Panc1 (cell line): ENCODE measurements around the gene ZNF664.

ENCODE experiments used
- POLR2AphosphoS5 ChIP-seq: IDR thresholded peaks from 2 replicates; pipeline ENCODE4 v1.6.1; 2012; ENCODE audit warnings: mild to moderate bottlenecking, low read depth, low read length, moderate library complexity
- SIN3A ChIP-seq: IDR thresholded peaks from 2 replicates; pipeline ENCODE4 v1.6.1; 2012; ENCODE audit warnings: low read depth, mild to moderate bottlenecking, low read length, moderate library complexity, borderline replicate concordance; ENCODE audit not compliant: insufficient read depth
- TCF7L2 ChIP-seq: IDR thresholded peaks from 2 replicates; pipeline ENCODE4 v1.6.1; 2011; ENCODE audit warnings: mild to moderate bottlenecking, low read depth, low read length, inconsistent platforms
- TF ChIP-seq, protein P1 (sequence below): fragments of 450-650 bp; IDR thresholded peaks from 2 replicates; pipeline ENCODE4 v1.5.1; 2017; ENCODE audit warnings: mild to moderate bottlenecking
- TF ChIP-seq, protein P2 (sequence below), 2 experiments: IDR thresholded peaks; 2 replicates each; pipeline ENCODE4 v1.6.1; 2011 to 2012; ENCODE audit warnings: low read depth in 2 of 2, control low read depth in 1 of 2, low read length in 1 of 2, mild to moderate bottlenecking in 1 of 2, moderate library complexity in 1 of 2; ENCODE audit not compliant: insufficient read depth in 1 of 2

DNA sequence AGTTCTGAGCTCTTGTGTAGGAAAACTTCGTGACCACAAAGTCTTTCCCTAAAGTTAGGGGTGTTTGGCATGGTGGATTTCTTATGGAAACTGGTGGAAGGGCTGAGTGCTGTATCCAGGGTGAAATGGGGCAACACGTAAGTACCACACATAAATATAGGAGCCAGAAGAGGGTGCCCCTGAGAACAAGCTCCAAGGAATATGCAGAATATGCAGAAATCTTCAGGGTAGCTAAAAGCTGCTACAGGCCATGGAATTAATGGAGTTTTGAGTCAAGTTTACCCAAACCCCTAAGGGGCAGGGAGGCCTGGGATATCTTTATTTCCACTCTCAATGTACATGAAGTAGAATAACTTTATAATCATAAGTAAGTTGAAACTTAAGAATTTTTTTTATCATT, 44.0 kb downstream of the ZNF664 start:
- TF ChIP-seq POLR2AphosphoS5, result no peak
- TF ChIP-seq, protein P1, sequence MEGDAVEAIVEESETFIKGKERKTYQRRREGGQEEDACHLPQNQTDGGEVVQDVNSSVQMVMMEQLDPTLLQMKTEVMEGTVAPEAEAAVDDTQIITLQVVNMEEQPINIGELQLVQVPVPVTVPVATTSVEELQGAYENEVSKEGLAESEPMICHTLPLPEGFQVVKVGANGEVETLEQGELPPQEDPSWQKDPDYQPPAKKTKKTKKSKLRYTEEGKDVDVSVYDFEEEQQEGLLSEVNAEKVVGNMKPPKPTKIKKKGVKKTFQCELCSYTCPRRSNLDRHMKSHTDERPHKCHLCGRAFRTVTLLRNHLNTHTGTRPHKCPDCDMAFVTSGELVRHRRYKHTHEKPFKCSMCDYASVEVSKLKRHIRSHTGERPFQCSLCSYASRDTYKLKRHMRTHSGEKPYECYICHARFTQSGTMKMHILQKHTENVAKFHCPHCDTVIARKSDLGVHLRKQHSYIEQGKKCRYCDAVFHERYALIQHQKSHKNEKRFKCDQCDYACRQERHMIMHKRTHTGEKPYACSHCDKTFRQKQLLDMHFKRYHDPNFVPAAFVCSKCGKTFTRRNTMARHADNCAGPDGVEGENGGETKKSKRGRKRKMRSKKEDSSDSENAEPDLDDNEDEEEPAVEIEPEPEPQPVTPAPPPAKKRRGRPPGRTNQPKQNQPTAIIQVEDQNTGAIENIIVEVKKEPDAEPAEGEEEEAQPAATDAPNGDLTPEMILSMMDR, result no peak
- no peak for TF ChIP-seq SIN3A
- TF ChIP-seq, protein P2, sequence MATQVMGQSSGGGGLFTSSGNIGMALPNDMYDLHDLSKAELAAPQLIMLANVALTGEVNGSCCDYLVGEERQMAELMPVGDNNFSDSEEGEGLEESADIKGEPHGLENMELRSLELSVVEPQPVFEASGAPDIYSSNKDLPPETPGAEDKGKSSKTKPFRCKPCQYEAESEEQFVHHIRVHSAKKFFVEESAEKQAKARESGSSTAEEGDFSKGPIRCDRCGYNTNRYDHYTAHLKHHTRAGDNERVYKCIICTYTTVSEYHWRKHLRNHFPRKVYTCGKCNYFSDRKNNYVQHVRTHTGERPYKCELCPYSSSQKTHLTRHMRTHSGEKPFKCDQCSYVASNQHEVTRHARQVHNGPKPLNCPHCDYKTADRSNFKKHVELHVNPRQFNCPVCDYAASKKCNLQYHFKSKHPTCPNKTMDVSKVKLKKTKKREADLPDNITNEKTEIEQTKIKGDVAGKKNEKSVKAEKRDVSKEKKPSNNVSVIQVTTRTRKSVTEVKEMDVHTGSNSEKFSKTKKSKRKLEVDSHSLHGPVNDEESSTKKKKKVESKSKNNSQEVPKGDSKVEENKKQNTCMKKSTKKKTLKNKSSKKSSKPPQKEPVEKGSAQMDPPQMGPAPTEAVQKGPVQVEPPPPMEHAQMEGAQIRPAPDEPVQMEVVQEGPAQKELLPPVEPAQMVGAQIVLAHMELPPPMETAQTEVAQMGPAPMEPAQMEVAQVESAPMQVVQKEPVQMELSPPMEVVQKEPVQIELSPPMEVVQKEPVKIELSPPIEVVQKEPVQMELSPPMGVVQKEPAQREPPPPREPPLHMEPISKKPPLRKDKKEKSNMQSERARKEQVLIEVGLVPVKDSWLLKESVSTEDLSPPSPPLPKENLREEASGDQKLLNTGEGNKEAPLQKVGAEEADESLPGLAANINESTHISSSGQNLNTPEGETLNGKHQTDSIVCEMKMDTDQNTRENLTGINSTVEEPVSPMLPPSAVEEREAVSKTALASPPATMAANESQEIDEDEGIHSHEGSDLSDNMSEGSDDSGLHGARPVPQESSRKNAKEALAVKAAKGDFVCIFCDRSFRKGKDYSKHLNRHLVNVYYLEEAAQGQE (IDR thresholded peaks at IDR 0.05; ENCODE audit: insufficient read depth in 1 of 2, low read depth in 2 of 2, low read length in 1 of 2), result no peak
- no peak for TF ChIP-seq TCF7L2
